Suprapubic skin (tissue), 2 donors: ENCODE measurements around the gene ATF3.

Experiments
- EP300 ChIP-seq: sonication (generic); formaldehyde crosslinking; IDR thresholded peaks from one replicate; pipeline ENCODE4 v1.6.1; 2017; ENCODE audit warnings: antibody characterized with exemption
- POLR2A ChIP-seq, 2 donors: fragments of 450-650 bp; IDR thresholded peaks; one replicate each; pipeline ENCODE4 v1.6.1; 2017; ENCODE audit warnings: antibody characterized with exemption in 2 of 2, mild to moderate bottlenecking in 2 of 2, moderate library complexity in 2 of 2

DNA sequence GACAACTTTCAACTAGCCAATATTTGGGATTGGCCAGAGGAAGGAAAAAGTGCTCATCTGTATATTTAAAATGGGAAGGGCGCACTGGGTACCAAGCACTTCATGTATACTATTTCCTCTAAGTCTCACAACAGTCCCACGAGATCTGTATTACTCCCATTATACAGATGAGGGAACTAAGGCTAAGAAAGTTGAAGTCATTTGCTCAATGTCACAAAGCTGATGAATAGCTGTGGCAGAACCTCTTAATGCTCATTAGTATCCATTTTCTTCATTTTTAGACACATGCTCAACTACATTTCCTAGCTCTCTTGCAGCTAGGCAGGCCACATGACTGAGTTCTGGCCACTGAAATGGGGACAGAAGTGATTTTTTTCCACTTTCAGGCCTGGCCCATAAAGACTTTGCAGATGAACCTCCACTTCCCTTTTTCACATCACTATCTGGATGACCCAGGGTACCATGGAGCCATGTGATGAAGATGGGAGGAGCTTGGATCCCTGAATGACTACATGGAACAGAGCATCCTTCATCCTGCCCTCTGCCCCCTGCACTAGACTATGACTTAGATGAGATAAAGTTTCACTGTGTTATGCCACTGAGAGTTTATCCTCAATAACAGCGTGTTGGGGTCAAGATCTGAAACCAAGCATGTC lies 31.8 kb downstream of the ATF3 start:
- TF ChIP-seq POLR2A (IDR thresholded peaks at IDR 0.05) (no peak), EP300 (no peak)
